ENCODE results near the gene VILL. TPM values are rescaled to one million over a fixed set of nuclear protein-coding genes. Genes with fewer than 3 reads are reported as not detected.

VILL gene
- polyA plus RNA-seq, 1 donor from 2014 or later, result not detected

DNA sequence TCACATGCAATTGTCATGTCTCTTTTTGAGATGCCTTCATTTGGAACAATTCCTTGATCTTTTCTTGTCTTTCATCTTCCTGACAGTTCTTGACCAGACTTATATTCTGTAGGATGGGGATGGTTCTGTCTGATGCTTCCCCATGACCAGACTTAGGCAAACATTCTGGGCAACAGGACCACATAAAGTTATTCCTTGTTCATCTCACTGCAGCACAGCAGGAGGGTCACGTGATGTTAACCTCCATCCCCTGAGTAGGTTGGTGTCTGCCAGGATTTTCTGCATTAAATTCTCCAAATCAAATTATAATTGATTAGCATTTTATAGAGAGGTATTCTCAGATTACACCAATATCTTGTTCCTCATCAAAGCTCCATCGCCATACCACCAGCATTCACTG is 56.2 kb downstream of the VILL start:
- no peak overlapping the region for H3K4me2 ChIP-seq (ENCODE audit: low read length)
- no peaks in the 10 kb centered on the region for H3K36me3 ChIP-seq (ENCODE audit: insufficient read depth, low read length)
- H3K9me2 ChIP-seq (ENCODE audit: insufficient read depth, low read length), result no peaks in the 10 kb centered on the region
- H4K20me1 ChIP-seq (ENCODE audit: insufficient read depth), result no peaks in the 10 kb centered on the region
- no peaks in the 10 kb centered on the region for H3K79me2 ChIP-seq (replicated peaks; ENCODE audit: insufficient read depth, low read length)
- no peak overlapping the region for H3K4me3 ChIP-seq (ENCODE audit: low read length)
- no peaks in the 10 kb centered on the region for H3K27me3 ChIP-seq (ENCODE audit: insufficient read depth, low read depth, low read length)
- H3K9ac ChIP-seq (ENCODE audit: low read length), result no peak overlapping the region
- H3K27ac ChIP-seq (ENCODE audit: low read length), result no peak overlapping the region
- no peak for TF ChIP-seq RAD21 (conservative IDR thresholded peaks at IDR 0.05)
- TF ChIP-seq, protein P1, sequence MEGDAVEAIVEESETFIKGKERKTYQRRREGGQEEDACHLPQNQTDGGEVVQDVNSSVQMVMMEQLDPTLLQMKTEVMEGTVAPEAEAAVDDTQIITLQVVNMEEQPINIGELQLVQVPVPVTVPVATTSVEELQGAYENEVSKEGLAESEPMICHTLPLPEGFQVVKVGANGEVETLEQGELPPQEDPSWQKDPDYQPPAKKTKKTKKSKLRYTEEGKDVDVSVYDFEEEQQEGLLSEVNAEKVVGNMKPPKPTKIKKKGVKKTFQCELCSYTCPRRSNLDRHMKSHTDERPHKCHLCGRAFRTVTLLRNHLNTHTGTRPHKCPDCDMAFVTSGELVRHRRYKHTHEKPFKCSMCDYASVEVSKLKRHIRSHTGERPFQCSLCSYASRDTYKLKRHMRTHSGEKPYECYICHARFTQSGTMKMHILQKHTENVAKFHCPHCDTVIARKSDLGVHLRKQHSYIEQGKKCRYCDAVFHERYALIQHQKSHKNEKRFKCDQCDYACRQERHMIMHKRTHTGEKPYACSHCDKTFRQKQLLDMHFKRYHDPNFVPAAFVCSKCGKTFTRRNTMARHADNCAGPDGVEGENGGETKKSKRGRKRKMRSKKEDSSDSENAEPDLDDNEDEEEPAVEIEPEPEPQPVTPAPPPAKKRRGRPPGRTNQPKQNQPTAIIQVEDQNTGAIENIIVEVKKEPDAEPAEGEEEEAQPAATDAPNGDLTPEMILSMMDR (IDR thresholded peaks at IDR 0.05; ENCODE audit: poor library complexity, severe bottlenecking), result no peak
- no peak for TF ChIP-seq MXI1 (conservative IDR thresholded peaks at IDR 0.05; ENCODE audit: poor library complexity, severe bottlenecking)
- TF ChIP-seq TAF1 (IDR thresholded peaks at IDR 0.05; ENCODE audit: low read depth), result no peak
- no peak for TF ChIP-seq POLR2AphosphoS5 (IDR thresholded peaks at IDR 0.05)
- TF ChIP-seq EZH2 (IDR thresholded peaks at IDR 0.05; ENCODE audit: borderline replicate concordance, insufficient read depth, low read length, poor library complexity, severe bottlenecking), result no peak
- no peak for TF ChIP-seq EP300 (conservative IDR thresholded peaks at IDR 0.05; ENCODE audit: poor library complexity, severe bottlenecking)
- no peak for TF ChIP-seq SMC3 (conservative IDR thresholded peaks at IDR 0.05; ENCODE audit: poor library complexity)
- TF ChIP-seq, protein P2, sequence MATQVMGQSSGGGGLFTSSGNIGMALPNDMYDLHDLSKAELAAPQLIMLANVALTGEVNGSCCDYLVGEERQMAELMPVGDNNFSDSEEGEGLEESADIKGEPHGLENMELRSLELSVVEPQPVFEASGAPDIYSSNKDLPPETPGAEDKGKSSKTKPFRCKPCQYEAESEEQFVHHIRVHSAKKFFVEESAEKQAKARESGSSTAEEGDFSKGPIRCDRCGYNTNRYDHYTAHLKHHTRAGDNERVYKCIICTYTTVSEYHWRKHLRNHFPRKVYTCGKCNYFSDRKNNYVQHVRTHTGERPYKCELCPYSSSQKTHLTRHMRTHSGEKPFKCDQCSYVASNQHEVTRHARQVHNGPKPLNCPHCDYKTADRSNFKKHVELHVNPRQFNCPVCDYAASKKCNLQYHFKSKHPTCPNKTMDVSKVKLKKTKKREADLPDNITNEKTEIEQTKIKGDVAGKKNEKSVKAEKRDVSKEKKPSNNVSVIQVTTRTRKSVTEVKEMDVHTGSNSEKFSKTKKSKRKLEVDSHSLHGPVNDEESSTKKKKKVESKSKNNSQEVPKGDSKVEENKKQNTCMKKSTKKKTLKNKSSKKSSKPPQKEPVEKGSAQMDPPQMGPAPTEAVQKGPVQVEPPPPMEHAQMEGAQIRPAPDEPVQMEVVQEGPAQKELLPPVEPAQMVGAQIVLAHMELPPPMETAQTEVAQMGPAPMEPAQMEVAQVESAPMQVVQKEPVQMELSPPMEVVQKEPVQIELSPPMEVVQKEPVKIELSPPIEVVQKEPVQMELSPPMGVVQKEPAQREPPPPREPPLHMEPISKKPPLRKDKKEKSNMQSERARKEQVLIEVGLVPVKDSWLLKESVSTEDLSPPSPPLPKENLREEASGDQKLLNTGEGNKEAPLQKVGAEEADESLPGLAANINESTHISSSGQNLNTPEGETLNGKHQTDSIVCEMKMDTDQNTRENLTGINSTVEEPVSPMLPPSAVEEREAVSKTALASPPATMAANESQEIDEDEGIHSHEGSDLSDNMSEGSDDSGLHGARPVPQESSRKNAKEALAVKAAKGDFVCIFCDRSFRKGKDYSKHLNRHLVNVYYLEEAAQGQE (IDR thresholded peaks at IDR 0.05; ENCODE audit: borderline replicate concordance), result no peak
- no peak overlapping the region for H2AFZ ChIP-seq (ENCODE audit: low read depth, low read length)
- H3F3A ChIP-seq (ENCODE audit: insufficient read depth, low read length, poor library complexity, severe bottlenecking), result no peaks in the 10 kb centered on the region
- H3K9me3 ChIP-seq (ENCODE audit: low read length), result no peaks in the 10 kb centered on the region

DNA sequence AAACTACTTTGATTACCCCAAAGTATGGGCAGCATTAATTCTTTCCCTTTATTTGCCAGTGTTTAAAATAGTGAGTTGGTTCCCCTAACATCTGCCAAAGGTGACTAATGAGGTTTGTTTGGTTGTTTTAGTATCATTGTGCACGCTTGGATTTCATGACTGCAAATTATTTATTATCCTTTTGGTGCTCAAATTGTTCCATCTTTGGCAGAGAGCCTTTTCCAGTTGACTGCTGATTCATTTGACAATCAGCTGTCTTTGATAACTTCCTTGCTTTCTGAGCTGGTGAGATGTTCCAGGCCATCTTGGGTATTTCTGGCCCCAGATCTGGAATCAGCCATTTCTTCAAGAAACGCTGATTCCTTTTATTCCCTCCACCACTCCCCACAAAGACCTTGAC is 57.3 kb downstream of the VILL start:
- H3K27ac ChIP-seq (ENCODE audit: low read length), result no peak overlapping the region
- no peak overlapping the region for H2AFZ ChIP-seq (ENCODE audit: low read depth, low read length)
- H3K4me3 ChIP-seq (ENCODE audit: low read length), result no peak overlapping the region
- no peaks in the 10 kb centered on the region for H3K79me2 ChIP-seq (replicated peaks; ENCODE audit: insufficient read depth, low read length)
- H3K9me3 ChIP-seq (ENCODE audit: low read length), result no peaks in the 10 kb centered on the region
- no peak overlapping the region for H3K4me2 ChIP-seq (ENCODE audit: low read length)
- H3K9ac ChIP-seq (ENCODE audit: low read length), result no peak overlapping the region
- no peaks in the 10 kb centered on the region for H3K27me3 ChIP-seq (ENCODE audit: insufficient read depth, low read depth, low read length)
- no peaks in the 10 kb centered on the region for H4K20me1 ChIP-seq (ENCODE audit: insufficient read depth)
- no peaks in the 10 kb centered on the region for H3F3A ChIP-seq (ENCODE audit: insufficient read depth, low read length, poor library complexity, severe bottlenecking)
- no peaks in the 10 kb centered on the region for H3K36me3 ChIP-seq (ENCODE audit: insufficient read depth, low read length)
- no peak for TF ChIP-seq MXI1 (conservative IDR thresholded peaks at IDR 0.05; ENCODE audit: poor library complexity, severe bottlenecking)
- no peak for TF ChIP-seq EZH2 (IDR thresholded peaks at IDR 0.05; ENCODE audit: borderline replicate concordance, insufficient read depth, low read length, poor library complexity, severe bottlenecking)
- no peak for TF ChIP-seq EP300 (conservative IDR thresholded peaks at IDR 0.05; ENCODE audit: poor library complexity, severe bottlenecking)
- TF ChIP-seq, protein P1 (IDR thresholded peaks at IDR 0.05; ENCODE audit: poor library complexity, severe bottlenecking), result no peak
- no peak for TF ChIP-seq SMC3 (conservative IDR thresholded peaks at IDR 0.05; ENCODE audit: poor library complexity)
- TF ChIP-seq, protein P2 (IDR thresholded peaks at IDR 0.05; ENCODE audit: borderline replicate concordance), result no peak
- no peak for TF ChIP-seq TAF1 (IDR thresholded peaks at IDR 0.05; ENCODE audit: low read depth)
- no peak for TF ChIP-seq POLR2AphosphoS5 (IDR thresholded peaks at IDR 0.05)
- TF ChIP-seq RAD21 (conservative IDR thresholded peaks at IDR 0.05), result no peak
- H3K9me2 ChIP-seq (ENCODE audit: insufficient read depth, low read length), result no peaks in the 10 kb centered on the region
